ENCODE data around the gene CYP4X1.
"Not testable (repeated sequence)": the region's sequence is repeated elsewhere in the genome, so short reads cannot be mapped to it uniquely, and the experiment has no call there.

Gene CYP4X1

DNA sequence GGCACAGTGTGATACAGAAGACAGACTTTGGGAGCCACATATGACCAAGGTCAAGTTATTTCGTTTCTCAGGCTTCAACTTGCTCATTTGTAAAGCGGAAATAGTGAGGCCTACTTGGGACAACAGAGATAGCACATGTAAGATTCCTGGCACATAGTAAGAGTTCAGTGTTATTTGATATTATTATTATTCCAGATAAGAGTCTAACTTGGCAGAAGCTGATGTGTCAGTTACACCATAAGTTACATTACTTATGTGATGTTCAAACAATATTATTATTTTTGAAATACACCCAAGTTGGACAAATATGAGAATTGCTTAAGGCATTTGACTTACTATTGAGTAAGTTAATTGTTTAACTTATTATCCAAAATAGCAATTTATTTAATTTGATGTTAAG lies 10.2 kb upstream of the CYP4X1 start:
- no peaks in the 10 kb centered on the region for H3K36me3 ChIP-seq (ENCODE audit: control insufficient read depth in 5 of 5, insufficient read depth in 5 of 5, low read length in 5 of 5)
- H3K27me3 ChIP-seq (ENCODE audit: control insufficient read depth in 5 of 5, insufficient read depth in 4 of 5, low read length in 5 of 5), result no peaks in the 10 kb centered on the region
- peaks cover 0 to 9% (median 0%) of the 10 kb centered on the region in 5 donors for H3K4me1 ChIP-seq (ENCODE audit: control insufficient read depth in 5 of 5, insufficient read depth in 5 of 5, low read length in 5 of 5)
- no peaks in the 10 kb centered on the region for H3K9me3 ChIP-seq (ENCODE audit: control insufficient read depth in 5 of 5, low read length in 5 of 5)
- H3K9ac ChIP-seq (ENCODE audit: low read length in 5 of 5), result no peak overlapping the region
- no peak overlapping the region for H3K27ac ChIP-seq (ENCODE audit: low read depth, low read length)
- no peak overlapping the region for H3K4me3 ChIP-seq (ENCODE audit: low read depth in 1 of 5, low read length in 5 of 5)

DNA sequence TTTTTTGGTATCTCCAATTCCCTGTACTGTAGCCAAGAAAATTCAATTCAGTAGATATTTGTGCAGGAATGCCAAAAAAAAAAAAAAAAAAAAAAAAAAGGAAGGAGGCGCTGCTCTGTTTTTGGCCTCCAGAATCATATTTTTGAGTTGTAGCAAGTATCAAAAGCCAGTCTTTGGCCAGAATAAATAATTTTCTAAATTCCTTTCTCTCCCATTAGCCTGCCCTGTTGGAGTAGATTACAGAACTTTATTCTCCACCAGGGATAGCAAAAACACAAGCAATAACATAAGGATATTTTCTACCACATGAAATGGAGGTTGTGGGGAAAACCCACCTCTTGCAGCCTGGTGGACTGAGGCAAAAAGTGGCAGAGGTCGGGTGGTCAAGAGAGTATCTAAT lies 2.4 kb upstream of the CYP4X1 start:
- no peaks in the 10 kb centered on the region for H3K36me3 ChIP-seq (ENCODE audit: control insufficient read depth in 5 of 5, insufficient read depth in 5 of 5, low read length in 5 of 5)
- H3K9me3 ChIP-seq (ENCODE audit: control insufficient read depth in 5 of 5, low read length in 5 of 5), result no peaks in the 10 kb centered on the region
- H3K4me1 ChIP-seq (ENCODE audit: control insufficient read depth in 5 of 5, insufficient read depth in 5 of 5, low read length in 5 of 5), result peaks cover 1 to 37% (median 32%) of the 10 kb centered on the region in 5 donors
- H3K27ac ChIP-seq (ENCODE audit: low read depth, low read length), result no peak overlapping the region
- no peak overlapping the region for H3K4me3 ChIP-seq (ENCODE audit: low read depth in 1 of 5, low read length in 5 of 5)
- H3K9ac ChIP-seq (ENCODE audit: low read length in 5 of 5), result no peak overlapping the region
- peaks cover 0 to 2% (median 0%) of the 10 kb centered on the region in 5 donors for H3K27me3 ChIP-seq (ENCODE audit: control insufficient read depth in 5 of 5, insufficient read depth in 4 of 5, low read length in 5 of 5)

DNA sequence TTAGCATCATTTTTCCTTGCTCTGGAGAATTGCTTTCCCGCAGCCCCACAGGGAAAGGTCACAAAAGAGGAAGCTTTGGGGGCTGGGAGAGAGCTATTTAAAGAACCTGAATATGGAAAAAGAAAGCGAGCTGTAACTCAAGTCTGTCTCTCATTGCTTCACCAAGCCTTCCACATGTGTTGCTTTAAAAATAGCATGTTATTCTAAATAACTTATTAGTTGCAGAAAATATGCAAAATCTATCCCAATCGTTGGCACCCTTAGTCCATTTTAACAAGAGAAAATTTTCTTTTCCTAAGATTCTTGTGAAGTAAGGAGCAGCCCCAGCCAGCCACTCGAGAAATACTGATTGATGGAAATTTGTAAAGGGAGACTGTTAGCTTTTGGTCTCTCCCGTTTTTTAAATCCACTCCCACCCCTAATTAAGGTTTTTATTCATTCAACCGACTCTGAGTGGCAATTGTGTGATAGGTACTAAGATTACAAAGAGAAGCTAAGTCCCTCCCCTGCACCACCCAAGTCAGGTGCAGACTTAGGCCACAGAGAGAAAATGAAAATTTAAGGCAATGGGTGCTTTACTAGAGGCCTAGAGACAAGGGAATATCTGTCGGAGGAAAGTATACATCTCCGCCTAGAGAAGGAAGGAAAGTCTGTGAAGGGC lies 802 bp downstream of the CYP4X1 start:
- peaks cover 0 to 2% (median 0%) of the 10 kb centered on the region in 5 donors for H3K27me3 ChIP-seq (ENCODE audit: control insufficient read depth in 5 of 5, insufficient read depth in 4 of 5, low read length in 5 of 5)
- H3K27ac ChIP-seq (ENCODE audit: low read depth, low read length), result no peak overlapping the region
- H3K9me3 ChIP-seq (ENCODE audit: control insufficient read depth in 5 of 5, low read length in 5 of 5), result no peaks in the 10 kb centered on the region
- H3K4me1 ChIP-seq (ENCODE audit: control insufficient read depth in 5 of 5, insufficient read depth in 5 of 5, low read length in 5 of 5), result peaks cover 1 to 42% (median 32%) of the 10 kb centered on the region in 5 donors
- H3K9ac ChIP-seq (ENCODE audit: low read length in 5 of 5), result no peak overlapping the region
- H3K4me3 ChIP-seq (ENCODE audit: low read depth in 1 of 5, low read length in 5 of 5), result peak overlapping the region in 4 of 5 donors; percentile 52 to 66 (median 60)
- H3K36me3 ChIP-seq (ENCODE audit: control insufficient read depth in 5 of 5, insufficient read depth in 5 of 5, low read length in 5 of 5), result no peaks in the 10 kb centered on the region

DNA sequence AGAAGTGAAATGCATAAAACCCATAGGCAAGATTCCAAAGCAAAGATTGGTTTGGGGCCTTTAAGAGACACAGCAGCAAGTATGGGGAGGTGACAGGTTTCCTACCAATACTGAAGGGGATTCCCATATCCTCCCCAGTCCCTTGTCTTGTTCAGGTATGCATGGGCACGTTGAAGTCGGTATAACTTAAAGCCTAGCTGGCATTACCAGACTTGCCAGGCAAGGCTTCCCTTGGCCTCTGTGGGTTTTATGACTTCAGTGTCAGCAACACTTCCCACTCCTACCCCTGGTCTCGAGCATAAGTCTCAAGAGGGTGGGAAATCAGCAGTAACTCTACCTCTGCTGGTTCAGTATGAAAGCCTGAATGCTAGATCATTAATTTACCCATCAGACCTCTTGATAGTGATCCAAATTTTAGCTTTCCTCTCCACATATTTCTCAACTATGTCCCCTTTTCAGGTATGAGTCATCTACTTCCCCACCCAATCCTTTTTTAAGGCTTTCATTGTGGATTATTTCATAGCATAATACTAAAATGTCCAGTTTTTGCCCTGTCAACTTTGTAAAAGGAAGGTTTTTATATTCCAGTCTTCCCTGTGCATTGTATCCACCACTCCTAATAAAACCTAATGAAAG lies 6.8 kb downstream of the CYP4X1 start:
- Histone ChIP-seq H3K9ac (ENCODE audit: low read length in 5 of 5) (no peak overlapping the region), H3K27ac (ENCODE audit: low read depth, low read length) (no peak overlapping the region), H3K36me3 (ENCODE audit: control insufficient read depth in 5 of 5, insufficient read depth in 5 of 5, low read length in 5 of 5) (peaks cover 0 to 15% (median 7%) of the 10 kb centered on the region in 5 donors), H3K4me1 (ENCODE audit: control insufficient read depth in 5 of 5, insufficient read depth in 5 of 5, low read length in 5 of 5) (peaks cover 6 to 29% (median 15%) of the 10 kb centered on the region in 5 donors), H3K9me3 (ENCODE audit: control insufficient read depth in 5 of 5, low read length in 5 of 5) (no peaks in the 10 kb centered on the region), H3K4me3 (ENCODE audit: low read depth in 1 of 5, low read length in 5 of 5) (no peak overlapping the region), H3K27me3 (ENCODE audit: control insufficient read depth in 5 of 5, insufficient read depth in 4 of 5, low read length in 5 of 5) (no peaks in the 10 kb centered on the region)

DNA sequence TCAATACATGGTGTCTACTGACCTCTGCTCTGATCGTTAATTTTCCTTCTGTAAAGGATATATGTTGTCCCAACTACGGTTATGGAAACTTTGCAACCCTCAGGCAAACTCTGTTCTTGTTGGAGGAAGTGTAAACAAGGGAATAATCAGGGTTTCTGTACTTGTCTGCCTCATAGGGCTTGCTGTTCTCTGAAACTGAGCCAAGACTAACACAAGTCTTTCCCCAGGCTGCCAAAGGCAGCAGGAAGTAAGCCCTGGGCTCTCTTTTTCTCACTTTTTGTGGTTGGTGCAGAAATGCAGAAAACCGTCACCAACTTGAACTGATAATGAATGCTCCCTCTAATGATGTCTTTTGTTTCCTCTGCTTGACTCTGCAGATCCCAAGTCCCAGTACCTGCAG lies 7.6 kb downstream of the CYP4X1 start:
- H3K9ac ChIP-seq (ENCODE audit: low read length in 5 of 5), result no peak overlapping the region
- no peak overlapping the region for H3K4me3 ChIP-seq (ENCODE audit: low read depth in 1 of 5, low read length in 5 of 5)
- H3K4me1 ChIP-seq (ENCODE audit: control insufficient read depth in 5 of 5, insufficient read depth in 5 of 5, low read length in 5 of 5), result peaks cover 6 to 29% (median 15%) of the 10 kb centered on the region in 5 donors
- no peaks in the 10 kb centered on the region for H3K9me3 ChIP-seq (ENCODE audit: control insufficient read depth in 5 of 5, low read length in 5 of 5)
- peaks cover 0 to 15% (median 10%) of the 10 kb centered on the region in 5 donors for H3K36me3 ChIP-seq (ENCODE audit: control insufficient read depth in 5 of 5, insufficient read depth in 5 of 5, low read length in 5 of 5)
- H3K27ac ChIP-seq (ENCODE audit: low read depth, low read length), result no peak overlapping the region
- H3K27me3 ChIP-seq (ENCODE audit: control insufficient read depth in 5 of 5, insufficient read depth in 4 of 5, low read length in 5 of 5), result no peaks in the 10 kb centered on the region

DNA sequence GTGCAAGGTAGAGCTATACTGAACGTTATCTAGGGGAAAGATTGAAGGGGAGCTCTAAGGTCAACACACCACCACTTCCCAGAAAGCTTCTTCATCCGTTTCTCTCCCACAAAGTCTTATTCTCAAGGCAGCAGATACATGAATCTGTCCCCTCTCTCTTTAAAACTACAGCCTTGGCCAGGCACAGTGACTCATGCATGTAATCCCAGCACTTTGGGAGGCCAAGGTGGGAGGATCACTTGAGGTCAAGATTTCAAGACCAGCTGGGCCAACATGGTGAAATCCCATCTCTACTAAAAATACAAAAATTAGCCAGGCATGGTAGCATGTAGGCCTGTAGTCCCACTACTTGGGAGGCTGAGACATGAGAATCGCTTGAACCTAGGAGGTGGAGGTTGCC lies 8.1 kb downstream of the CYP4X1 start:
- H3K36me3 ChIP-seq (ENCODE audit: control insufficient read depth in 5 of 5, insufficient read depth in 5 of 5, low read length in 5 of 5), result peaks cover 0 to 18% (median 10%) of the 10 kb centered on the region in 5 donors
- H3K4me3 ChIP-seq (ENCODE audit: low read depth in 1 of 5, low read length in 5 of 5), result no peak overlapping the region
- H3K27ac ChIP-seq (ENCODE audit: low read depth, low read length), result no peak overlapping the region
- peaks cover 6 to 29% (median 15%) of the 10 kb centered on the region in 5 donors for H3K4me1 ChIP-seq (ENCODE audit: control insufficient read depth in 5 of 5, insufficient read depth in 5 of 5, low read length in 5 of 5)
- H3K9ac ChIP-seq (ENCODE audit: low read length in 5 of 5), result no peak overlapping the region
- no peaks in the 10 kb centered on the region for H3K9me3 ChIP-seq (ENCODE audit: control insufficient read depth in 5 of 5, low read length in 5 of 5)
- no peaks in the 10 kb centered on the region for H3K27me3 ChIP-seq (ENCODE audit: control insufficient read depth in 5 of 5, insufficient read depth in 4 of 5, low read length in 5 of 5)

DNA sequence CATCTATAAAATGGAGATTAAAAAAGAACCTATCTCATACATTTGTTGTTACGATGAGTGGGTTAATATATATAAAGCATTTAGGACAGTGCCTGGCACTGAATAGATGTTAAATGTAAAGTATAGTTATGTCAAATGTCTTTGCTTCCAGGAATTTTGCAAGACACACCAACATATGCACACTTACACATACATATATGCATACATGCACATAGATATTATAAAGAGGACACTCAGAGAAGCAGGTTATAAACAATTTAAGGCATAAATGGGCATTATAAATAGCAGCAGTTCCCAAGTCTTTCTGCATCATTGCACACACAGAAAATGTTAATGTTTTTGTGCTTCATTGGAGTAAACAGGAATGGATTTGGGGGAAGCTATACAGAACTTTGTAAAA lies 13.3 kb downstream of the CYP4X1 start:
- Histone ChIP-seq H3K9me3 (ENCODE audit: control insufficient read depth in 5 of 5, low read length in 5 of 5) (no peaks in the 10 kb centered on the region), H3K4me3 (ENCODE audit: low read depth in 1 of 5, low read length in 5 of 5) (no peak overlapping the region), H3K27me3 (ENCODE audit: control insufficient read depth in 5 of 5, insufficient read depth in 4 of 5, low read length in 5 of 5) (no peaks in the 10 kb centered on the region), H3K27ac (ENCODE audit: low read depth, low read length) (no peak overlapping the region), H3K9ac (ENCODE audit: low read length in 5 of 5) (no peak overlapping the region), H3K36me3 (ENCODE audit: control insufficient read depth in 5 of 5, insufficient read depth in 5 of 5, low read length in 5 of 5) (peaks cover 3 to 34% (median 12%) of the 10 kb centered on the region in 5 donors), H3K4me1 (ENCODE audit: control insufficient read depth in 5 of 5, insufficient read depth in 5 of 5, low read length in 5 of 5) (no peaks in the 10 kb centered on the region)

DNA sequence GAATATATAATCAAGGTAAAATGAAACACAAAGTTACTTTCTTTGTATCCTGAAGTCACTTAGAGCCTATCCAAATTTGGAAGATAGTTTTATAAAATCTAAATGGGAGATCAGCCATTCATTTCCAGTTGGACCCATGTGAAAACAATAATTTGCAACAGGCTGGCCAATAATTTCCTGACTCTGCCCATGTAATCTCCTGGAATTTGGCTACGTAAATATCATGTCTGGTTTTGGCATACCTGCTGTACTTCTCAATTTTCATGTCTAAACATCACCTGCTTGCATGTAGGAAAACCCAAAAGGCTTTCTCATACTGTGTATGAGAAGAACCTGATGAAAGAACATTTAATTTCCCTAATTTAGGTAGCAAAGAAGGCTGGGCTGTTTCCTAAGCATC lies 35.9 kb downstream of the CYP4X1 start:
- H3K9me3 ChIP-seq (ENCODE audit: control insufficient read depth in 5 of 5, low read length in 5 of 5), result peaks cover 0 to 2% (median 0%) of the 10 kb centered on the region in 5 donors
- H3K4me1 ChIP-seq (ENCODE audit: control insufficient read depth in 5 of 5, insufficient read depth in 5 of 5, low read length in 5 of 5), result peaks cover 0 to 5% (median 0%) of the 10 kb centered on the region in 5 donors
- no peaks in the 10 kb centered on the region for H3K27me3 ChIP-seq (ENCODE audit: control insufficient read depth in 5 of 5, insufficient read depth in 4 of 5, low read length in 5 of 5)
- no peaks in the 10 kb centered on the region for H3K36me3 ChIP-seq (ENCODE audit: control insufficient read depth in 5 of 5, insufficient read depth in 5 of 5, low read length in 5 of 5)
- no peak overlapping the region for H3K9ac ChIP-seq (ENCODE audit: low read length in 5 of 5)
- no peak overlapping the region for H3K4me3 ChIP-seq (ENCODE audit: low read depth in 1 of 5, low read length in 5 of 5)
- no peak overlapping the region for H3K27ac ChIP-seq (ENCODE audit: low read depth, low read length)

DNA sequence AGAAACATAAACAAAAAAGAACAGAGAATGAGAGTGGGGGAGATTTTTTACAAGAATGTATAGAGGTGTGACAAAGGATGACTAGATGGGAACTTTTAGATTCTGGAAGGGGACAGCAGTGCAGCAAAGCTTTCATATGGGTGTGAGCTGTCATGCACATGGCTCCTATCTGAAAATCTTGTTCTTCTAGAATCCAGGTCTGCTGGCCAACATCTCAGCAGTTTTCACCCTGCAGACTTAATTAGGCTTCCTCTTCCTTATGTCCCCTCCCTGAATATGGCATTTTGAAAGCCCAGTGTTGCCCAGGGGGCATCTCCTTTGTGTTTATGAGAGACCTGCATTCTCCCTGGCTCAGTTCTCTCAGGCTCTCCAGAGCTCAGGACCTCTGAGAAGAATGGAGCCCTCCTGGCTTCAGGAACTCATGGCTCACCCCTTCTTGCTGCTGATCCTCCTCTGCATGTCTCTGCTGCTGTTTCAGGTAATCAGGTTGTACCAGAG lies 43.7 kb downstream of the CYP4X1 start, which contains the start of gene CYP4Z1:
Gene CYP4Z1, plus strand, starts transcription at position 135 of the 498 bp plus-strand sequence. Its CDS starts 260 bp downstream, at position 395.
- Histone ChIP-seq H3K27me3 (ENCODE audit: control insufficient read depth in 5 of 5, insufficient read depth in 4 of 5, low read length in 5 of 5) (no peaks in the 10 kb centered on the region), H3K27ac (ENCODE audit: low read depth, low read length) (no peak within 1 kb of the TSS), H3K4me3 (ENCODE audit: low read depth in 1 of 5, low read length in 5 of 5) (no peak within 1 kb of the TSS), H3K4me1 (ENCODE audit: control insufficient read depth in 5 of 5, insufficient read depth in 5 of 5, low read length in 5 of 5) (no peaks in the 10 kb centered on the region), H3K9ac (ENCODE audit: low read length in 5 of 5) (no peak within 1 kb of the TSS), H3K36me3 (ENCODE audit: control insufficient read depth in 5 of 5, insufficient read depth in 5 of 5, low read length in 5 of 5) (no peaks in the 10 kb centered on the region), H3K9me3 (ENCODE audit: control insufficient read depth in 5 of 5, low read length in 5 of 5) (no peaks in the 10 kb centered on the region)

DNA sequence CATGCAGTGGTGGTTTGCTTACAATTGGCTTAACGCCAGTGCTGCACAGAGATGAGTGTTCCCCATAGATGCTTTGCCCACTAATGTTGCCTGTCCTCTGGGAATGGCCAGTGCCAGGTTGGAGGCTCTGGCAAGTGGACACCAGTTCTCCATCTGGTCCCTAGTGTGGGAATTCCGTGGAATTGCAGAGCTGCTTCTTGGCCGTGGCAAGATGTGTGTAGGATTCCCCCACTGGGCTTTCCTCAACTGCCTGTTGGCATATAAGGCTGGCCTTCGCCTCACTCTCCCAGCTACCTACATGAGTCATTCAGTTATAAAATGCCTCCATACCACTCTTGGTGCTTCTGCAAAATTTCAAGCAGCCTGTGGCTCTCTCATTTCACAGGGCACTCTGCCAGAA lies 45.6 kb downstream of the CYP4X1 start:
- H3K36me3 ChIP-seq (ENCODE audit: control insufficient read depth in 5 of 5, insufficient read depth in 5 of 5, low read length in 5 of 5); H3K27me3 ChIP-seq (ENCODE audit: control insufficient read depth in 5 of 5, insufficient read depth in 4 of 5, low read length in 5 of 5); H3K9ac ChIP-seq (ENCODE audit: low read length in 5 of 5); H3K4me3 ChIP-seq (ENCODE audit: low read depth in 1 of 5, low read length in 5 of 5); H3K27ac ChIP-seq (ENCODE audit: low read depth, low read length); H3K9me3 ChIP-seq (ENCODE audit: control insufficient read depth in 5 of 5, low read length in 5 of 5); H3K4me1 ChIP-seq (ENCODE audit: control insufficient read depth in 5 of 5, insufficient read depth in 5 of 5, low read length in 5 of 5): not testable (repeated sequence)
